ENCODE results near the gene CPED1. TPM values are rescaled to one million over a fixed set of nuclear protein-coding genes. Genes with fewer than 3 reads are reported as not detected.
"Not testable (repeated sequence)": the region's sequence is repeated elsewhere in the genome, so short reads cannot be mapped to it uniquely, and the experiment has no call there.

The CPED1 gene
- total and polyA plus RNA-seq, 2 experiments from 2014 or later: 0.17 to 0.47 TPM

- ATAC-seq, H3K9me3 Mint-ChIP-seq: not testable (repeated sequence)
- peaks cover 13% of the 10 kb centered on the region for H3K4me1 Mint-ChIP-seq
Observed at GRCh38 chr7:121059979-121060509, 71.5 kb downstream of the CPED1 start.

GRCh38 chr7:121061677-121062582 lies 73.4 kb downstream of the CPED1 start:
- no peak overlapping the region for H2AFZ ChIP-seq
- no peak overlapping the region for H3K27ac ChIP-seq (ENCODE audit: low read depth)
- H3K9me3 Mint-ChIP-seq: no peaks in the 10 kb centered on the region
- no peaks in the 10 kb centered on the region for H3K27me3 ChIP-seq (ENCODE audit: insufficient read depth)
- no peaks in the 10 kb centered on the region for H3K79me2 ChIP-seq (replicated peaks; ENCODE audit: insufficient read depth)
- H3K4me2 ChIP-seq: no peak overlapping the region
- H3K4me1 ChIP-seq (ENCODE audit: insufficient read depth): no peaks in the 10 kb centered on the region; the same call in 1 of the 2 replicates
- ATAC-seq (no peak), DNase-seq (ENCODE audit: low spot score) (no peak)
- no peaks in the 10 kb centered on the region for H3F3A ChIP-seq (replicated peaks; ENCODE audit: low read depth)
- no peaks in the 10 kb centered on the region for H3K36me3 ChIP-seq (ENCODE audit: insufficient read depth)
- no peaks in the 10 kb centered on the region for H3K36me3 Mint-ChIP-seq (ENCODE audit: low read depth)
- H3K27ac Mint-ChIP-seq: no peak overlapping the region
- peaks cover 13% of the 10 kb centered on the region for H3K4me1 Mint-ChIP-seq
- H4K20me1 ChIP-seq (replicated peaks; ENCODE audit: insufficient read depth): no peaks in the 10 kb centered on the region
- H3K4me3 Mint-ChIP-seq: no peak overlapping the region
- no peaks in the 10 kb centered on the region for H3K27me3 Mint-ChIP-seq (ENCODE audit: insufficient read depth, low read depth, poor library complexity)
- 0 out of 2 replicates have a peak, but pooled peaks cover 5% of the 10 kb centered on the region for H3K9me2 ChIP-seq (ENCODE audit: insufficient read depth)
- H3K4me3 ChIP-seq: no peak overlapping the region
- no peak for TF ChIP-seq POLR2AphosphoS5 (IDR thresholded peaks at IDR 0.05; ENCODE audit: low read depth)
- TF ChIP-seq ZNF114 (CRISPR knock-in tag; IDR thresholded peaks at IDR 0.05): no peak
- no peak for TF ChIP-seq EZH2phosphoT487 (IDR thresholded peaks at IDR 0.05; ENCODE audit: unreplicated experiment)
- no peak for TF ChIP-seq REST (IDR thresholded peaks at IDR 0.05; ENCODE audit: unreplicated experiment)
- TF ChIP-seq, protein P1, sequence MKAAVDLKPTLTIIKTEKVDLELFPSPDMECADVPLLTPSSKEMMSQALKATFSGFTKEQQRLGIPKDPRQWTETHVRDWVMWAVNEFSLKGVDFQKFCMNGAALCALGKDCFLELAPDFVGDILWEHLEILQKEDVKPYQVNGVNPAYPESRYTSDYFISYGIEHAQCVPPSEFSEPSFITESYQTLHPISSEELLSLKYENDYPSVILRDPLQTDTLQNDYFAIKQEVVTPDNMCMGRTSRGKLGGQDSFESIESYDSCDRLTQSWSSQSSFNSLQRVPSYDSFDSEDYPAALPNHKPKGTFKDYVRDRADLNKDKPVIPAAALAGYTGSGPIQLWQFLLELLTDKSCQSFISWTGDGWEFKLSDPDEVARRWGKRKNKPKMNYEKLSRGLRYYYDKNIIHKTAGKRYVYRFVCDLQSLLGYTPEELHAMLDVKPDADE (IDR thresholded peaks at IDR 0.05): no peak
- TF ChIP-seq ZNF331 (CRISPR knock-in tag; IDR thresholded peaks at IDR 0.05; ENCODE audit: low read depth): no peak
- no peak for TF ChIP-seq JUNB (IDR thresholded peaks at IDR 0.05; ENCODE audit: unreplicated experiment)
- TF ChIP-seq CREB1 (CRISPR knock-in tag; IDR thresholded peaks at IDR 0.05; ENCODE audit: low read depth): no peak

More at GRCh38 chr7:121059979-121060509, 71.5 kb downstream of the CPED1 start:
- H3K27me3 ChIP-seq (ENCODE audit: insufficient read depth); H3K36me3 ChIP-seq (ENCODE audit: insufficient read depth); H3K27me3 Mint-ChIP-seq (ENCODE audit: insufficient read depth, low read depth, poor library complexity); H3K4me3 Mint-ChIP-seq; H3K4me1 ChIP-seq (ENCODE audit: insufficient read depth); H3K36me3 Mint-ChIP-seq (ENCODE audit: low read depth); H3K9me2 ChIP-seq (ENCODE audit: insufficient read depth); H3K4me3 ChIP-seq; H4K20me1 ChIP-seq (replicated peaks; ENCODE audit: insufficient read depth); H3F3A ChIP-seq (replicated peaks; ENCODE audit: low read depth); H3K27ac ChIP-seq (ENCODE audit: low read depth); DNase-seq (ENCODE audit: low spot score); H3K4me2 ChIP-seq; H3K27ac Mint-ChIP-seq; H3K79me2 ChIP-seq (replicated peaks; ENCODE audit: insufficient read depth); H2AFZ ChIP-seq: not testable (repeated sequence)

Data from GM23338 (cell line).